ENCODE data around the gene CPEB3. TPM values are rescaled to one million over a fixed set of nuclear protein-coding genes. Genes with fewer than 3 reads are reported as not detected.
"Not testable (repeated sequence)": the region's sequence is repeated elsewhere in the genome, so short reads cannot be mapped to it uniquely, and the experiment has no call there.

CPEB3 gene
- total RNA-seq, 1 donor from 2014 or later = 0.90 TPM

- DNase-seq (ENCODE audit: low read depth in 2 of 2) = peak in 1 of 2 donors; percentile 38
These were observed 144.8 kb downstream of the CPEB3 start for GRCh38 chr10:92146107-92146506.

- no peak for DNase-seq (ENCODE audit: low read depth in 2 of 2)
These were observed 147.9 kb downstream of the CPEB3 start for GRCh38 chr10:92142949-92143348.

GRCh38 chr10:92142512-92142911 is 148.4 kb downstream of the CPEB3 start:
- no peak for DNase-seq (ENCODE audit: low read depth in 2 of 2)

GRCh38 chr10:92141147-92141546 is 149.7 kb downstream of the CPEB3 start:
- not testable (repeated sequence) for DNase-seq (ENCODE audit: low read depth in 2 of 2)

GRCh38 chr10:92134049-92134448 is 156.8 kb downstream of the CPEB3 start:
- DNase-seq (ENCODE audit: low read depth in 2 of 2) = not testable (repeated sequence)

- DNase-seq (ENCODE audit: low read depth in 2 of 2) = no peak
These were observed 159.5 kb downstream of the CPEB3 start for GRCh38 chr10:92131275-92131820.

- DNase-seq (ENCODE audit: low read depth in 2 of 2) = no peak
These were observed 160.1 kb downstream of the CPEB3 start for GRCh38 chr10:92130622-92131274.

GRCh38 chr10:92126100-92126650 is 164.7 kb downstream of the CPEB3 start:
- no peak for DNase-seq (ENCODE audit: low read depth in 2 of 2)

- no peak for DNase-seq (ENCODE audit: low read depth in 2 of 2)
These were observed 165.7 kb downstream of the CPEB3 start for GRCh38 chr10:92125144-92125543.

GRCh38 chr10:92124616-92125143 is 166.2 kb downstream of the CPEB3 start:
- DNase-seq (ENCODE audit: low read depth in 2 of 2) = peak; percentile 76 to 95

GRCh38 chr10:92124020-92124419 is 166.9 kb downstream of the CPEB3 start:
- DNase-seq (ENCODE audit: low read depth in 2 of 2) = peak in 1 of 2 donors; percentile 38

GRCh38 chr10:92122941-92123450 is 167.9 kb downstream of the CPEB3 start:
- DNase-seq (ENCODE audit: low read depth in 2 of 2) = peak in 1 of 2 donors; percentile 61

GRCh38 chr10:92121686-92122492 is 169.0 kb downstream of the CPEB3 start:
- DNase-seq (ENCODE audit: low read depth in 2 of 2) = no peak

GRCh38 chr10:92119340-92119739 is 171.5 kb downstream of the CPEB3 start:
- DNase-seq (ENCODE audit: low read depth in 2 of 2) = no peak

- not testable (repeated sequence) for DNase-seq (ENCODE audit: low read depth in 2 of 2)
These were observed 176.0 kb downstream of the CPEB3 start for GRCh38 chr10:92114917-92115316.

- no peak for DNase-seq (ENCODE audit: low read depth in 2 of 2)
These were observed 176.8 kb downstream of the CPEB3 start for GRCh38 chr10:92113911-92114600.

GRCh38 chr10:92112462-92112861 is 178.4 kb downstream of the CPEB3 start:
- no peak for DNase-seq (ENCODE audit: low read depth in 2 of 2)

GRCh38 chr10:92111336-92111939 is 179.4 kb downstream of the CPEB3 start:
- DNase-seq (ENCODE audit: low read depth in 2 of 2) = no peak

GRCh38 chr10:92110039-92110794 is 180.7 kb downstream of the CPEB3 start:
- DNase-seq (ENCODE audit: low read depth in 2 of 2) = no peak

- DNase-seq (ENCODE audit: low read depth in 2 of 2) = no peak
These were observed 182.1 kb downstream of the CPEB3 start for GRCh38 chr10:92108747-92109146.

Data from dermis microvascular lymphatic vessel endothelial cell (primary cell).